ENCODE measurements around the gene PC.

DNA sequence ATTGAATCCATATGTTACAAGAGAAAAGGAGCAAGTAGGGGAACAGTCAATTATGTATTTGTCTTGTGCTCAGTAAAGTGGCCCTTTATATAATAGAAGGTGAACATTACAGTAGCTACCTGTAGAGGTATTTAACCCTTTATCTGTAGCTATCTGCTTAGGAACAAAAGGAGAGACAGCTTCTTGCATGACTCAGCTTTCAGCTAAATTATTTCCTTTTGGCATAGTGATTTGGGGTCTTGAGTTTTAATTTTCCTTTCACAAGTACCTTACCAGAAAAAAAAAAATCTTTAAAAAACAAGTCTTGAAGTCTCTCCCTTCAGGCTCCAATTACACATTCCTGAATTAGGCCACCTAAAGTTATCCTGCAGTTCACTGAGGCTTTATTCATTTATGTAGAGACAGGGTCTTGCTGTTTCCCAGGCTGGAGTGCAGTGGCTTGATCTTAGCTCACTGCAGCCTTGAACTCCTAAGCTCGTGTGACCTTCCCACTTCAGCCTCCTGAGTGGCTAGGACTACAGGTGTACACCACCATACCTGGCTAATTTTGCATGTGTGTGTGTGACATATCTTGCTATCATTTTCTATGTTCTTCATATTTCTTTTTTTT, 147.5 kb downstream of the PC start:
- TF ChIP-seq, protein P1, sequence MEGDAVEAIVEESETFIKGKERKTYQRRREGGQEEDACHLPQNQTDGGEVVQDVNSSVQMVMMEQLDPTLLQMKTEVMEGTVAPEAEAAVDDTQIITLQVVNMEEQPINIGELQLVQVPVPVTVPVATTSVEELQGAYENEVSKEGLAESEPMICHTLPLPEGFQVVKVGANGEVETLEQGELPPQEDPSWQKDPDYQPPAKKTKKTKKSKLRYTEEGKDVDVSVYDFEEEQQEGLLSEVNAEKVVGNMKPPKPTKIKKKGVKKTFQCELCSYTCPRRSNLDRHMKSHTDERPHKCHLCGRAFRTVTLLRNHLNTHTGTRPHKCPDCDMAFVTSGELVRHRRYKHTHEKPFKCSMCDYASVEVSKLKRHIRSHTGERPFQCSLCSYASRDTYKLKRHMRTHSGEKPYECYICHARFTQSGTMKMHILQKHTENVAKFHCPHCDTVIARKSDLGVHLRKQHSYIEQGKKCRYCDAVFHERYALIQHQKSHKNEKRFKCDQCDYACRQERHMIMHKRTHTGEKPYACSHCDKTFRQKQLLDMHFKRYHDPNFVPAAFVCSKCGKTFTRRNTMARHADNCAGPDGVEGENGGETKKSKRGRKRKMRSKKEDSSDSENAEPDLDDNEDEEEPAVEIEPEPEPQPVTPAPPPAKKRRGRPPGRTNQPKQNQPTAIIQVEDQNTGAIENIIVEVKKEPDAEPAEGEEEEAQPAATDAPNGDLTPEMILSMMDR (optimal IDR thresholded peaks at IDR 0.05 in 1 of 3, IDR thresholded peaks at IDR 0.05 in 1 of 3, conservative IDR thresholded peaks at IDR 0.05 in 1 of 3; ENCODE audit: extremely low read depth in 1 of 3, insufficient read depth in 2 of 3, low read length in 3 of 3) = no peak
- TF ChIP-seq EZH2 (IDR thresholded peaks at IDR 0.05; ENCODE audit: low read length) = no peak
